ENCODE results near the gene CHST10. TPM values are rescaled to one million over a fixed set of nuclear protein-coding genes. Genes with fewer than 3 reads are reported as not detected.

The CHST10 gene
- total RNA-seq, 1 experiment from 2014 or later: 24.4 TPM

DNA sequence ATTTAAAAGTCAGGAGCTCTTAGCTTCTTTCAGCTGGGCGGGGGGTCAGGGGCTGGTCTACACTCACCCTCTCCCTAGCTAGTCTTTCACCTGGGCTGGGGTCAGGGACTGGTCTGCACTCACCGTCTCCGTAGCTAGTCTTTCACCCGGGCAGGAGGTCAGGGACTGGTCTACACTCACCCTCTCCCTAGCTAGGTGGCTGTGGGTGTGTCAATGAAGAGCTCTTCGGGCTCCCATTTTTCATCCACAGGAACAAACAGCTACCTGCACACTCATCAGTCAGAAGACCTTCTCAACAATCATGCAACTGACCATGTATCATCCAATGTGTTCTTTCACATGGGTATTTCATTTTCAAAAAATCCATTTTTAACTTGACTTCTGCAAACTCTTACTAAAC, 8.0 kb downstream of the CHST10 start:
- Mint-ChIP-seq H3K27me3 (ENCODE audit: low read depth) (no peaks in the 10 kb centered on the region), H3K4me3 (no peak overlapping the region), H3K9me3 (no peaks in the 10 kb centered on the region), H3K4me1 (peaks cover 69% of the 10 kb centered on the region), H3K27ac (peak overlapping the region; percentile 41; the same call in 1 of the 2 replicates), H3K36me3 (peaks cover 20% of the 10 kb centered on the region)
- CTCF ChIA-PET: interaction anchor here (0.7 to 2.4 kb wide), 6 partner anchors 10 to 148 kb away, joined by 3 to 23 read pairs (median 3); no protein-coding TSS in a partner anchor
- no peak for DNase-seq (ENCODE audit: low spot score)
- no peak for ATAC-seq
- TF ChIP-seq, protein P1, sequence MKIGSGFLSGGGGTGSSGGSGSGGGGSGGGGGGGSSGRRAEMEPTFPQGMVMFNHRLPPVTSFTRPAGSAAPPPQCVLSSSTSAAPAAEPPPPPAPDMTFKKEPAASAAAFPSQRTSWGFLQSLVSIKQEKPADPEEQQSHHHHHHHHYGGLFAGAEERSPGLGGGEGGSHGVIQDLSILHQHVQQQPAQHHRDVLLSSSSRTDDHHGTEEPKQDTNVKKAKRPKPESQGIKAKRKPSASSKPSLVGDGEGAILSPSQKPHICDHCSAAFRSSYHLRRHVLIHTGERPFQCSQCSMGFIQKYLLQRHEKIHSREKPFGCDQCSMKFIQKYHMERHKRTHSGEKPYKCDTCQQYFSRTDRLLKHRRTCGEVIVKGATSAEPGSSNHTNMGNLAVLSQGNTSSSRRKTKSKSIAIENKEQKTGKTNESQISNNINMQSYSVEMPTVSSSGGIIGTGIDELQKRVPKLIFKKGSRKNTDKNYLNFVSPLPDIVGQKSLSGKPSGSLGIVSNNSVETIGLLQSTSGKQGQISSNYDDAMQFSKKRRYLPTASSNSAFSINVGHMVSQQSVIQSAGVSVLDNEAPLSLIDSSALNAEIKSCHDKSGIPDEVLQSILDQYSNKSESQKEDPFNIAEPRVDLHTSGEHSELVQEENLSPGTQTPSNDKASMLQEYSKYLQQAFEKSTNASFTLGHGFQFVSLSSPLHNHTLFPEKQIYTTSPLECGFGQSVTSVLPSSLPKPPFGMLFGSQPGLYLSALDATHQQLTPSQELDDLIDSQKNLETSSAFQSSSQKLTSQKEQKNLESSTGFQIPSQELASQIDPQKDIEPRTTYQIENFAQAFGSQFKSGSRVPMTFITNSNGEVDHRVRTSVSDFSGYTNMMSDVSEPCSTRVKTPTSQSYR (CRISPR knock-in tag; IDR thresholded peaks at IDR 0.05): no peak
- TF ChIP-seq ZNF317 (CRISPR knock-in tag; IDR thresholded peaks at IDR 0.05; ENCODE audit: borderline replicate concordance, low read depth) (no peak), SP1 (CRISPR knock-in tag; conservative IDR thresholded peaks at IDR 0.05) (no peak), ZNF138 (CRISPR knock-in tag; conservative IDR thresholded peaks at IDR 0.05) (no peak), ZNF232 (CRISPR knock-in tag; IDR thresholded peaks at IDR 0.05) (no peak), FOXJ3 (CRISPR knock-in tag; IDR thresholded peaks at IDR 0.05; ENCODE audit: borderline replicate concordance) (no peak), JAZF1 (CRISPR knock-in tag; IDR thresholded peaks at IDR 0.05) (no peak), RORB (CRISPR knock-in tag; IDR thresholded peaks at IDR 0.05) (no peak)
- TF ChIP-seq, protein P2, sequence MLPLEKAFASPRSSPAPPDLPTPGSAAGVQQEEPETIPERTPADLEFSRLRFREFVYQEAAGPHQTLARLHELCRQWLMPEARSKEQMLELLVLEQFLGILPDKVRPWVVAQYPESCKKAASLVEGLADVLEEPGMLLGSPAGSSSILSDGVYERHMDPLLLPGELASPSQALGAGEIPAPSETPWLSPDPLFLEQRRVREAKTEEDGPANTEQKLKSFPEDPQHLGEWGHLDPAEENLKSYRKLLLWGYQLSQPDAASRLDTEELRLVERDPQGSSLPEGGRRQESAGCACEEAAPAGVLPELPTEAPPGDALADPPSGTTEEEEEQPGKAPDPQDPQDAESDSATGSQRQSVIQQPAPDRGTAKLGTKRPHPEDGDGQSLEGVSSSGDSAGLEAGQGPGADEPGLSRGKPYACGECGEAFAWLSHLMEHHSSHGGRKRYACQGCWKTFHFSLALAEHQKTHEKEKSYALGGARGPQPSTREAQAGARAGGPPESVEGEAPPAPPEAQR (CRISPR knock-in tag; IDR thresholded peaks at IDR 0.05): no peak
- TF ChIP-seq, protein P3, sequence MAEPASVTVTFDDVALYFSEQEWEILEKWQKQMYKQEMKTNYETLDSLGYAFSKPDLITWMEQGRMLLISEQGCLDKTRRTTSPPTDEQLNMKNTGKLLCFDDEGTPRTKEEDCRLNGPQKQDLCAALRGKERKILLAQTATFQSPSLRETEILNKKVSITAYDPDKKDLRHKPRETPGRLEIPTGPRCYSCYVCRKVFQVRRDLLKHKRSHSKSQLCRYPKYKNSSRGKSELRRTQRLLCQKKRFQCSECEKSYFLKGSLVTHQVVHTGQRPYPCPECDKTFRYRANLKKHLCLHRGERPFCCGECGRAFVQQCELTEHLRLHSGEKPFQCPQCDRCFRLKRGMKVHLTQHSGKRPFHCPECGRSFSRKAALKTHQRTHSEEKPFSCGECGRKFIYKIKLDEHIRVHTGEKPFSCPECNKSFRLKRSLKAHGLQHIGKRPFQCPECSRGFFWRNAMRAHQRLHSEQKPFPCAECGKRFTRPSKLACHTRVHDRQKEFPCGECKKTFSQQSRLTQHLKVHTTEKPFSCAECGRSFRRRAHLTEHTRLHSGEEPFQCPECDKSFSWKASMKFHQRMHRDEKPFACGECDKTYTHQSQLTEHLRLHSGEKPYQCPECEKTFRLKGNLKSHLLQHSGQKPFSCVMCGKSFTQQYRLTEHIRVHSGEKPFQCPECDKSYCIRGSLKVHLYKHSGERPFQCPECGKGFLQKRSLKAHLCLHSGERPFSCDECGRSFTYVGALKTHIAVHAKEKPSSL (CRISPR knock-in tag; conservative IDR thresholded peaks at IDR 0.05): no peak
- TF ChIP-seq, protein P4, sequence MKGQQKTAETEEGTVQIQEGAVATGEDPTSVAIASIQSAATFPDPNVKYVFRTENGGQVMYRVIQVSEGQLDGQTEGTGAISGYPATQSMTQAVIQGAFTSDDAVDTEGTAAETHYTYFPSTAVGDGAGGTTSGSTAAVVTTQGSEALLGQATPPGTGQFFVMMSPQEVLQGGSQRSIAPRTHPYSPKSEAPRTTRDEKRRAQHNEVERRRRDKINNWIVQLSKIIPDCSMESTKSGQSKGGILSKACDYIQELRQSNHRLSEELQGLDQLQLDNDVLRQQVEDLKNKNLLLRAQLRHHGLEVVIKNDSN (CRISPR knock-in tag; IDR thresholded peaks at IDR 0.05): no peak
- TF ChIP-seq, protein P5, sequence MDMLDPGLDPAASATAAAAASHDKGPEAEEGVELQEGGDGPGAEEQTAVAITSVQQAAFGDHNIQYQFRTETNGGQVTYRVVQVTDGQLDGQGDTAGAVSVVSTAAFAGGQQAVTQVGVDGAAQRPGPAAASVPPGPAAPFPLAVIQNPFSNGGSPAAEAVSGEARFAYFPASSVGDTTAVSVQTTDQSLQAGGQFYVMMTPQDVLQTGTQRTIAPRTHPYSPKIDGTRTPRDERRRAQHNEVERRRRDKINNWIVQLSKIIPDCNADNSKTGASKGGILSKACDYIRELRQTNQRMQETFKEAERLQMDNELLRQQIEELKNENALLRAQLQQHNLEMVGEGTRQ (CRISPR knock-in tag; IDR thresholded peaks at IDR 0.05): no peak
- POLR2A ChIA-PET: no interaction called here

DNA sequence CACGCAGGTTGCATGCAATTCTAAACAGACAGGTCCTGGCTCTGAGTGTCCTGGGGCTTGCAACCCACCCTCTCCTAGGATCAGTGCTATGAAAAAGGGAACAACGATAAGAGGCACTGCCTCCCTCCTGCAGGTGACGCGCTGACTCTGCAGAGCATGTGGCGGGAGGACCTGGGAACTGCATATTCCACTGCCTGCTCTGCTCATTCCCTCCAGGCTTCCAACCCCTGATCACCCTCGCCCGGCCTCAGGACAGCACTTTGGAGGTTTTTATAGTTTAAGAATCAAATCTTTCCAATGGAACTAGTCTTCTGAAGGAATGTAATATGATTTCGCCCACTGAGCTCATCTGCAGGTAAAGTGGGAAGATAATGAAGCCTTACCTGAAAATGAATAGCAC, 8.5 kb downstream of the CHST10 start:
- DNase-seq (ENCODE audit: low spot score) (no peak), ATAC-seq (no peak)
- POLR2A ChIA-PET: no interaction called here
- Mint-ChIP-seq H3K9me3 (no peaks in the 10 kb centered on the region), H3K27me3 (ENCODE audit: low read depth) (no peaks in the 10 kb centered on the region), H3K4me1 (peaks cover 66% of the 10 kb centered on the region), H3K27ac (no peak overlapping the region), H3K36me3 (peaks cover 25% of the 10 kb centered on the region), H3K4me3 (no peak overlapping the region)
- CTCF ChIA-PET: interaction anchor here (0.7 to 2.4 kb wide), 4 partner anchors 10 to 147 kb away, joined by 3 to 23 read pairs (median 4); no protein-coding TSS in a partner anchor
- TF ChIP-seq, protein P6, sequence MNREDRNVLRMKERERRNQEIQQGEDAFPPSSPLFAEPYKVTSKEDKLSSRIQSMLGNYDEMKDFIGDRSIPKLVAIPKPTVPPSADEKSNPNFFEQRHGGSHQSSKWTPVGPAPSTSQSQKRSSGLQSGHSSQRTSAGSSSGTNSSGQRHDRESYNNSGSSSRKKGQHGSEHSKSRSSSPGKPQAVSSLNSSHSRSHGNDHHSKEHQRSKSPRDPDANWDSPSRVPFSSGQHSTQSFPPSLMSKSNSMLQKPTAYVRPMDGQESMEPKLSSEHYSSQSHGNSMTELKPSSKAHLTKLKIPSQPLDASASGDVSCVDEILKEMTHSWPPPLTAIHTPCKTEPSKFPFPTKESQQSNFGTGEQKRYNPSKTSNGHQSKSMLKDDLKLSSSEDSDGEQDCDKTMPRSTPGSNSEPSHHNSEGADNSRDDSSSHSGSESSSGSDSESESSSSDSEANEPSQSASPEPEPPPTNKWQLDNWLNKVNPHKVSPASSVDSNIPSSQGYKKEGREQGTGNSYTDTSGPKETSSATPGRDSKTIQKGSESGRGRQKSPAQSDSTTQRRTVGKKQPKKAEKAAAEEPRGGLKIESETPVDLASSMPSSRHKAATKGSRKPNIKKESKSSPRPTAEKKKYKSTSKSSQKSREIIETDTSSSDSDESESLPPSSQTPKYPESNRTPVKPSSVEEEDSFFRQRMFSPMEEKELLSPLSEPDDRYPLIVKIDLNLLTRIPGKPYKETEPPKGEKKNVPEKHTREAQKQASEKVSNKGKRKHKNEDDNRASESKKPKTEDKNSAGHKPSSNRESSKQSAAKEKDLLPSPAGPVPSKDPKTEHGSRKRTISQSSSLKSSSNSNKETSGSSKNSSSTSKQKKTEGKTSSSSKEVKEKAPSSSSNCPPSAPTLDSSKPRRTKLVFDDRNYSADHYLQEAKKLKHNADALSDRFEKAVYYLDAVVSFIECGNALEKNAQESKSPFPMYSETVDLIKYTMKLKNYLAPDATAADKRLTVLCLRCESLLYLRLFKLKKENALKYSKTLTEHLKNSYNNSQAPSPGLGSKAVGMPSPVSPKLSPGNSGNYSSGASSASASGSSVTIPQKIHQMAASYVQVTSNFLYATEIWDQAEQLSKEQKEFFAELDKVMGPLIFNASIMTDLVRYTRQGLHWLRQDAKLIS (CRISPR knock-in tag; IDR thresholded peaks at IDR 0.05; ENCODE audit: borderline replicate concordance): no peak
- TF ChIP-seq JAZF1 (CRISPR knock-in tag; IDR thresholded peaks at IDR 0.05) (no peak), NR2C2 (CRISPR knock-in tag; IDR thresholded peaks at IDR 0.05) (no peak), NR3C1 (CRISPR knock-in tag; conservative IDR thresholded peaks at IDR 0.05; ENCODE audit: low read depth) (no peak), CBFB (CRISPR knock-in tag; IDR thresholded peaks at IDR 0.05; ENCODE audit: low read depth) (no peak)
- TF ChIP-seq, protein P7, sequence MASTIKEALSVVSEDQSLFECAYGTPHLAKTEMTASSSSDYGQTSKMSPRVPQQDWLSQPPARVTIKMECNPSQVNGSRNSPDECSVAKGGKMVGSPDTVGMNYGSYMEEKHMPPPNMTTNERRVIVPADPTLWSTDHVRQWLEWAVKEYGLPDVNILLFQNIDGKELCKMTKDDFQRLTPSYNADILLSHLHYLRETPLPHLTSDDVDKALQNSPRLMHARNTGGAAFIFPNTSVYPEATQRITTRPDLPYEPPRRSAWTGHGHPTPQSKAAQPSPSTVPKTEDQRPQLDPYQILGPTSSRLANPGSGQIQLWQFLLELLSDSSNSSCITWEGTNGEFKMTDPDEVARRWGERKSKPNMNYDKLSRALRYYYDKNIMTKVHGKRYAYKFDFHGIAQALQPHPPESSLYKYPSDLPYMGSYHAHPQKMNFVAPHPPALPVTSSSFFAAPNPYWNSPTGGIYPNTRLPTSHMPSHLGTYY (CRISPR knock-in tag; IDR thresholded peaks at IDR 0.05): no peak
- TF ChIP-seq, protein P3 (CRISPR knock-in tag; conservative IDR thresholded peaks at IDR 0.05): no peak

Data from WTC11 (cell line).